Measurements from ENCODE around the gene ASCC2. TPM values are rescaled to one million over a fixed set of nuclear protein-coding genes. Genes with fewer than 3 reads are reported as not detected.

The ASCC2 gene
- polyA plus RNA-seq, 6 donors from 2014 or later, result 35.1 to 70.0 (median 42.1) TPM

- Mint-ChIP-seq H3K4me1 (peaks cover 0 to 6% (median 0%) of the 10 kb centered on the region in 3 donors), H3K4me3 (no peak overlapping the region), H3K36me3 (peaks cover 35% of the 10 kb centered on the region in 2 donors), H3K27ac (no peak overlapping the region), H3K9me3 (no peaks in the 10 kb centered on the region), H3K27me3 (no peaks in the 10 kb centered on the region)
- ATAC-seq (ENCODE audit: low read depth in 2 of 2), result no peak
- no peak for DNase-seq
These were observed 31.9 kb downstream of the ASCC2 start for GRCh38 chr22:29806196-29806595.

- Mint-ChIP-seq H3K27ac (peak overlapping the region in 1 of 6 donors; percentile 79), H3K27me3 (no peaks in the 10 kb centered on the region), H3K4me3 (no peak overlapping the region), H3K36me3 (peaks cover 37 to 44% of the 10 kb centered on the region in 2 donors), H3K9me3 (no peaks in the 10 kb centered on the region), H3K4me1 (peaks cover 0 to 6% (median 0%) of the 10 kb centered on the region in 3 donors)
- ATAC-seq (ENCODE audit: low read depth in 2 of 2), result no peak
- no peak for DNase-seq
These were observed 33.1 kb downstream of the ASCC2 start for GRCh38 chr22:29804985-29805384.

GRCh38 chr22:29803190-29803589 is 34.9 kb downstream of the ASCC2 start:
- Mint-ChIP-seq H3K36me3 (peaks cover 33 to 40% of the 10 kb centered on the region in 2 donors), H3K27me3 (no peaks in the 10 kb centered on the region), H3K9me3 (no peaks in the 10 kb centered on the region), H3K4me3 (no peak overlapping the region), H3K27ac (no peak overlapping the region), H3K4me1 (peaks cover 7 to 13% (median 8%) of the 10 kb centered on the region in 3 donors)
- DNase-seq (no peak), ATAC-seq (ENCODE audit: low read depth in 2 of 2) (no peak)

- ATAC-seq (ENCODE audit: low read depth in 2 of 2) (no peak), DNase-seq (no peak)
- Mint-ChIP-seq H3K9me3 (no peaks in the 10 kb centered on the region), H3K4me3 (no peak overlapping the region), H3K36me3 (peaks cover 27 to 40% of the 10 kb centered on the region in 2 donors), H3K27ac (no peak overlapping the region), H3K4me1 (peaks cover 8 to 16% (median 13%) of the 10 kb centered on the region in 3 donors), H3K27me3 (no peaks in the 10 kb centered on the region)
These were observed 36.3 kb downstream of the ASCC2 start for GRCh38 chr22:29801796-29802195.

- ATAC-seq (ENCODE audit: low read depth in 2 of 2) (no peak), DNase-seq (no peak)
- Mint-ChIP-seq H3K27ac (no peak overlapping the region), H3K4me1 (peaks cover 8 to 16% (median 13%) of the 10 kb centered on the region in 3 donors), H3K36me3 (peaks cover 26 to 37% of the 10 kb centered on the region in 2 donors), H3K9me3 (no peaks in the 10 kb centered on the region), H3K27me3 (no peaks in the 10 kb centered on the region), H3K4me3 (no peak overlapping the region)
These were observed 36.9 kb downstream of the ASCC2 start for GRCh38 chr22:29801153-29801552.

- no peak overlapping the region for H3K4me3 Mint-ChIP-seq
- H3K9me3 Mint-ChIP-seq, result no peaks in the 10 kb centered on the region
- H3K27ac Mint-ChIP-seq, result peak overlapping the region in 1 of 6 donors; percentile 47
- H3K4me1 Mint-ChIP-seq, result peaks cover 8 to 13% (median 10%) of the 10 kb centered on the region in 3 donors
- H3K27me3 Mint-ChIP-seq, result no peaks in the 10 kb centered on the region
- DNase-seq (no peak), ATAC-seq (ENCODE audit: low read depth in 2 of 2) (no peak)
- peaks cover 16 to 25% of the 10 kb centered on the region in 2 donors for H3K36me3 Mint-ChIP-seq
These were observed 38.8 kb downstream of the ASCC2 start for GRCh38 chr22:29799217-29799680.

GRCh38 chr22:29798801-29799200 is 39.3 kb downstream of the ASCC2 start:
- H3K4me3 Mint-ChIP-seq, result peak overlapping the region in 1 of 8 donors; percentile 47
- no peaks in the 10 kb centered on the region for H3K27me3 Mint-ChIP-seq
- H3K36me3 Mint-ChIP-seq, result peaks cover 16 to 24% of the 10 kb centered on the region in 2 donors
- peaks cover 8 to 13% (median 10%) of the 10 kb centered on the region in 3 donors for H3K4me1 Mint-ChIP-seq
- DNase-seq (no peak), ATAC-seq (ENCODE audit: low read depth in 2 of 2) (no peak)
- peak overlapping the region in 1 of 6 donors; percentile 75 for H3K27ac Mint-ChIP-seq
- no peaks in the 10 kb centered on the region for H3K9me3 Mint-ChIP-seq

- Mint-ChIP-seq H3K36me3 (peaks cover 12 to 19% of the 10 kb centered on the region in 2 donors), H3K4me3 (peak overlapping the region in 1 of 8 donors; percentile 58), H3K27ac (no peak overlapping the region), H3K4me1 (peaks cover 8 to 13% (median 10%) of the 10 kb centered on the region in 3 donors), H3K9me3 (no peaks in the 10 kb centered on the region), H3K27me3 (no peaks in the 10 kb centered on the region)
- ATAC-seq (ENCODE audit: low read depth in 2 of 2), result no peak
- DNase-seq, result no peak
These were observed 39.8 kb downstream of the ASCC2 start for GRCh38 chr22:29798318-29798717.

GRCh38 chr22:29797351-29797750 is 40.7 kb downstream of the ASCC2 start:
- DNase-seq, result no peak
- ATAC-seq (ENCODE audit: low read depth in 2 of 2), result peak; percentile 64 to 80

GRCh38 chr22:29795663-29796062 is 42.4 kb downstream of the ASCC2 start:
- no peaks in the 10 kb centered on the region for H3K27me3 Mint-ChIP-seq
- no peak overlapping the region for H3K4me3 Mint-ChIP-seq

More at GRCh38 chr22:29797351-29797750, 40.7 kb downstream of the ASCC2 start:
- Mint-ChIP-seq H3K4me3 (peak overlapping the region in 1 of 8 donors; percentile 16), H3K4me1 (peaks cover 8 to 13% (median 10%) of the 10 kb centered on the region in 3 donors), H3K27me3 (no peaks in the 10 kb centered on the region), H3K9me3 (no peaks in the 10 kb centered on the region), H3K36me3 (peaks cover 12 to 18% of the 10 kb centered on the region in 2 donors), H3K27ac (peak overlapping the region in 2 of 6 donors; percentile 47 to 72)

GRCh38 chr22:29793396-29793795 is 44.7 kb downstream of the ASCC2 start:
- ATAC-seq (ENCODE audit: low read depth in 2 of 2) (no peak), DNase-seq (no peak)
- Mint-ChIP-seq H3K9me3 (no peaks in the 10 kb centered on the region), H3K4me1 (peaks cover 3 to 8% (median 5%) of the 10 kb centered on the region in 3 donors), H3K27ac (no peak overlapping the region), H3K36me3 (peaks cover 9 to 15% of the 10 kb centered on the region in 2 donors), H3K27me3 (no peaks in the 10 kb centered on the region), H3K4me3 (no peak overlapping the region)

More at GRCh38 chr22:29795663-29796062, 42.4 kb downstream of the ASCC2 start:
- H3K9me3 Mint-ChIP-seq, result no peaks in the 10 kb centered on the region
- ATAC-seq (ENCODE audit: low read depth in 2 of 2) (no peak), DNase-seq (no peak)
- peaks cover 8 to 13% (median 10%) of the 10 kb centered on the region in 3 donors for H3K4me1 Mint-ChIP-seq
- no peak overlapping the region for H3K27ac Mint-ChIP-seq
- H3K36me3 Mint-ChIP-seq, result peaks cover 8 to 12% of the 10 kb centered on the region in 2 donors

GRCh38 chr22:29790061-29790460 is 48.0 kb downstream of the ASCC2 start:
- no peak for ATAC-seq (ENCODE audit: low read depth in 2 of 2)
- Mint-ChIP-seq H3K27me3 (no peaks in the 10 kb centered on the region), H3K4me3 (no peak overlapping the region), H3K36me3 (peaks cover 15 to 17% of the 10 kb centered on the region in 2 donors), H3K9me3 (no peaks in the 10 kb centered on the region), H3K4me1 (no peaks in the 10 kb centered on the region), H3K27ac (no peak overlapping the region)
- no peak for DNase-seq

GRCh38 chr22:29788339-29789279 is 49.5 kb downstream of the ASCC2 start:
- Mint-ChIP-seq H3K36me3 (peaks cover 15 to 17% of the 10 kb centered on the region in 2 donors), H3K4me1 (peaks cover 5 to 6% (median 5%) of the 10 kb centered on the region in 3 donors), H3K27me3 (no peaks in the 10 kb centered on the region), H3K27ac (peak overlapping the region in 1 of 6 donors; percentile 25), H3K9me3 (no peaks in the 10 kb centered on the region), H3K4me3 (peak overlapping the region in 1 of 8 donors; percentile 15)
- no peak for ATAC-seq (ENCODE audit: low read depth in 2 of 2)
- no peak for DNase-seq

Measured in naive B cell (primary cell).